Fibroblast of lung (primary cell): ENCODE data around the gene ADAMTS6.

Experiments used
- CTCF ChIP-seq, 2 donors: IDR thresholded peaks in 1 of 2; conservative IDR thresholded peaks in 1 of 2; 1 replicate in 1 of 2; 2 replicates in 1 of 2; pipeline ENCODE4 v1.5.1; 2011 to 2012; ENCODE audit warnings: low read length in 2 of 2, control low read depth in 1 of 2, inconsistent platforms in 1 of 2, low read depth in 1 of 2, mild to moderate bottlenecking in 1 of 2
- EZH2 ChIP-seq: IDR thresholded peaks from 2 replicates; pipeline ENCODE4 v1.5.1; 2012; ENCODE audit warnings: low read length, control low read depth, mild to moderate bottlenecking; ENCODE audit errors: missing control alignments

GRCh38 chr5:65125591-65126541 is 355.9 kb downstream of the ADAMTS6 start:
- TF ChIP-seq CTCF (conservative IDR thresholded peaks at IDR 0.05 in 1 of 2, IDR thresholded peaks at IDR 0.05 in 1 of 2; ENCODE audit: low read depth in 1 of 2, low read length in 2 of 2): no peak
- no peak for TF ChIP-seq EZH2
